Smooth muscle cell (in vitro differentiated cells): ENCODE measurements around the gene CNTNAP2. TPM values are rescaled to one million over a fixed set of nuclear protein-coding genes. Genes with fewer than 3 reads are reported as not detected.

Source experiments
- DNase-seq: peaks from one replicate; lab custom pipeline; 2025; ENCODE audit not compliant: unreplicated experiment; lab: John Stamatoyannopoulos, UW
- H2AFZ ChIP-seq: fragments of 200-600 bp; sonication (generic); 2 replicates; pipeline ENCODE4 v1.6.0; 2016; ENCODE audit warnings: antibody characterized with exemption, low read depth, mild to moderate bottlenecking
- H3F3A ChIP-seq: fragments of 200-600 bp; sonication (generic); 2 replicates; pipeline ENCODE4 v1.6.0; 2017; ENCODE audit warnings: antibody characterized with exemption, low read depth
- H3K27ac ChIP-seq: fragments of 200-600 bp; sonication (generic); 2 replicates; pipeline ENCODE4 v1.5.1; 2016; ENCODE audit warnings: low read depth, mild to moderate bottlenecking
- H3K27me3 ChIP-seq: fragments of 200-600 bp; sonication (generic); 2 replicates; pipeline ENCODE4 v1.6.1; 2016; ENCODE audit warnings: low read depth, mild to moderate bottlenecking
- H3K36me3 ChIP-seq: fragments of 200-600 bp; sonication (generic); 2 replicates; pipeline ENCODE4 v1.5.1; 2016; ENCODE audit warnings: low read depth
- H3K4me1 ChIP-seq: fragments of 200-600 bp; sonication (generic); 2 replicates; pipeline ENCODE4 v1.5.1; 2016; ENCODE audit warnings: low read depth
- H3K4me2 ChIP-seq: fragments of 200-600 bp; sonication (generic); 2 replicates; pipeline ENCODE4 v1.6.0; 2016; ENCODE audit warnings: mild to moderate bottlenecking
- H3K4me3 ChIP-seq: fragments of 200-600 bp; sonication (generic); 2 replicates; pipeline ENCODE4 v1.5.1; 2016; ENCODE audit warnings: mild to moderate bottlenecking
- H3K79me2 ChIP-seq: fragments of 200-600 bp; sonication (generic); 2 replicates; pipeline ENCODE4 v1.6.0; 2016; ENCODE audit warnings: low read depth, mild to moderate bottlenecking
- H3K9ac ChIP-seq: fragments of 200-600 bp; sonication (generic); 2 replicates; pipeline ENCODE4 v1.6.0; 2016; ENCODE audit warnings: low read depth
- H3K9me3 ChIP-seq: fragments of 200-600 bp; sonication (generic); replicated peaks from 2 replicates; pipeline ENCODE4 v1.5.1; 2016; ENCODE audit warnings: low read depth
- H4K20me1 ChIP-seq: fragments of 200-600 bp; sonication (generic); 2 replicates; pipeline ENCODE4 v1.6.0; 2016; ENCODE audit warnings: low read depth
- CTCF ChIP-seq: fragments of 200-600 bp; sonication (generic); IDR thresholded peaks from 2 replicates; pipeline ENCODE4 v1.5.1; 2017; ENCODE audit warnings: borderline replicate concordance, mild to moderate bottlenecking, antibody characterized with exemption; ENCODE audit not compliant: insufficient read depth, poor library complexity, severe bottlenecking
- WGBS: methylation state at CpG from one replicate; pipeline ENCODE4 v1.1.7; 2016; ENCODE audit warnings: low lambda C conversion rate; 5-methylcytosine and 5-hydroxymethylcytosine counted together
- polyA plus RNA-seq: library from polyadenylated mRNA; unstranded; fragments of >200 nt; fragmentation: Nextera tagmentation; extraction: Ambion mirVana; gene quantifications from 2 replicates; pipeline ENCODE4 v1.2.1, GENCODE V29; 2016
- total RNA-seq: library from RNA; depleted of rRNA; stranded (reverse); fragments of >200 nt; gene quantifications from 2 replicates; pipeline ENCODE4 v1.2.3, GENCODE V29; 2014

The CNTNAP2 gene
- total and polyA plus RNA-seq, 2 experiments from 2014 or later, result 1.7 to 9.0 TPM

GRCh38 chr7:147015999-147016398 lies 899.4 kb downstream of the CNTNAP2 start:
- Histone ChIP-seq H3K4me2 (no peak overlapping the region), H2AFZ (no peak overlapping the region), H3F3A (no peaks in the 10 kb centered on the region), H3K79me2 (no peaks in the 10 kb centered on the region), H3K9ac (no peak overlapping the region), H3K36me3 (no peaks in the 10 kb centered on the region), H3K27me3 (no peaks in the 10 kb centered on the region), H4K20me1 (no peaks in the 10 kb centered on the region), H3K4me1 (no peaks in the 10 kb centered on the region), H3K4me3 (no peak overlapping the region), H3K9me3 (no peaks in the 10 kb centered on the region), H3K27ac (no peak overlapping the region)
- WGBS, result 90% methylated on average over 5 of the region's 5 CpGs
- DNase-seq, result no peak
- no peak for TF ChIP-seq CTCF

- Histone ChIP-seq H3K4me2 (no peak overlapping the region), H3K9ac (no peak overlapping the region), H3K9me3 (no peaks in the 10 kb centered on the region), H3F3A (no peaks in the 10 kb centered on the region), H3K79me2 (no peaks in the 10 kb centered on the region), H4K20me1 (no peaks in the 10 kb centered on the region), H3K27me3 (no peaks in the 10 kb centered on the region), H2AFZ (no peak overlapping the region), H3K4me1 (no peaks in the 10 kb centered on the region), H3K36me3 (no peaks in the 10 kb centered on the region), H3K27ac (no peak overlapping the region), H3K4me3 (no peak overlapping the region)
- WGBS, result 76% methylated on average over 2 of the region's 2 CpGs
- no peak for DNase-seq
- no peak for TF ChIP-seq CTCF
Measured at GRCh38 chr7:147022056-147022455, 905.5 kb downstream of the CNTNAP2 start.

- H3K27me3 ChIP-seq, result no peaks in the 10 kb centered on the region
- H3K4me2 ChIP-seq, result no peak overlapping the region
- no peaks in the 10 kb centered on the region for H3K36me3 ChIP-seq
- no peaks in the 10 kb centered on the region for H3K9me3 ChIP-seq
- H3K9ac ChIP-seq, result no peak overlapping the region
- H3F3A ChIP-seq, result no peaks in the 10 kb centered on the region
- no peak overlapping the region for H3K27ac ChIP-seq
- no peak for TF ChIP-seq CTCF
- no peak overlapping the region for H2AFZ ChIP-seq
- no peaks in the 10 kb centered on the region for H4K20me1 ChIP-seq
- no peaks in the 10 kb centered on the region for H3K4me1 ChIP-seq
- no peaks in the 10 kb centered on the region for H3K79me2 ChIP-seq
- no peak overlapping the region for H3K4me3 ChIP-seq
- DNase-seq, result no peak
Measured at GRCh38 chr7:147023440-147023839, 906.8 kb downstream of the CNTNAP2 start.

GRCh38 chr7:147029953-147030352 lies 913.4 kb downstream of the CNTNAP2 start:
- no peak overlapping the region for H3K4me3 ChIP-seq
- H3K79me2 ChIP-seq, result no peaks in the 10 kb centered on the region
- H3K9ac ChIP-seq, result no peak overlapping the region
- no peaks in the 10 kb centered on the region for H3K4me1 ChIP-seq
- no peaks in the 10 kb centered on the region for H3K9me3 ChIP-seq
- no peak overlapping the region for H3K4me2 ChIP-seq
- no peak overlapping the region for H3K27ac ChIP-seq
- no peaks in the 10 kb centered on the region for H3K27me3 ChIP-seq
- DNase-seq, result no peak
- 100% methylated on average over 1 of the region's 1 CpG for WGBS
- H3F3A ChIP-seq, result no peaks in the 10 kb centered on the region
- H3K36me3 ChIP-seq, result no peaks in the 10 kb centered on the region
- H4K20me1 ChIP-seq, result no peaks in the 10 kb centered on the region
- H2AFZ ChIP-seq, result no peak overlapping the region
- TF ChIP-seq CTCF, result no peak
